ENCODE results near the gene DENND1A. TPM values are rescaled to one million over a fixed set of nuclear protein-coding genes. Genes with fewer than 3 reads are reported as not detected.
A peak's percentile ranks its signal among the peaks of the same experiment; 100 is the strongest.

Gene DENND1A
- total and polyA plus RNA-seq, 2 of the 13 experiments (the other 11 are each of a cell fraction or from before 2014, with no cell fraction given) = 14.8 to 30.1 TPM

DNA sequence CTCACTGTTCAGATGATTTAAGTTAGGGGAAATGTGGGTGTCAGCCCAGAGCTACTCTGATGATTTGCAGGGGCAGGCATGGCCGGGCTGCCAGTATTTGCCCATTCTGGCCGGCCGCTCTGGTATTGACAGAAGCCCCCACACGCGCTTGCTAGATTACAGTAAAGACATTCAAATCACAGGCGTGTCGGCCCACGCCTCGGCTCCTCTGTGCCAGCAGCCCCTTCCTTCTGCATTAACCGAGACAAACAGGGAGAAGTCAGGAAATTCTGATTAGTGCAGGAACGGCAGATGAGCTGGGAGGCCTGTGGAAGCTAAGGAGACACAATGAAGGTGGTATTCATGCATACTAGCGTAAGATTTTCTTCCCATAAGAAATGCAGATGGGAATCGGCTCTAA lies 460.6 kb downstream of the DENND1A start:
- FAIRE-seq = no peak
- intact Hi-C loops (cut with micrococcal nuclease; ENCODE audit: unreplicated experiment) = loop anchor here (5.0 kb wide), 1 partner anchor 67 kb away; no protein-coding TSS in a partner anchor
- H3K27ac ChIP-seq (ENCODE audit: extremely low read length, insufficient read depth, low read length) = peak overlapping the region; percentile 90
- ChIA-PET CTCF (ENCODE audit: low intra/inter-chr PET ratio, low total read pairs) (no interaction called here), POLR2A (interaction anchor here (1.2 to 2.3 kb wide), 5 partner anchors 11 to 34 kb away, joined by 4 to 10 read pairs (median 8); no protein-coding TSS in a partner anchor)
- H3K9me3 ChIP-seq (ENCODE audit: low read length) = no peaks in the 10 kb centered on the region
- no peaks in the 10 kb centered on the region; a peak in 2 of 5 replicates for H3K36me3 ChIP-seq (replicated peaks in 1 of 2; ENCODE audit: control insufficient read depth in 1 of 2, insufficient read depth in 2 of 2, low read length in 2 of 2)
- 97% methylated on average over 8 of the region's 13 CpGs for WGBS (ENCODE audit: low lambda C conversion rate)
- no peaks in the 10 kb centered on the region for H3K79me2 ChIP-seq (ENCODE audit: insufficient read depth, low read length)
- no peak for DNase-seq (ENCODE audit: low spot score)
- in situ Hi-C loops (cut with HindIII; ENCODE audit: extremely low pct_ligation_motif_present, low pct_unique_long_range_greater_than_20kb) = no loop called here
- H4K20me1 ChIP-seq (ENCODE audit: insufficient read depth, low read length) = no peaks in the 10 kb centered on the region
- peak overlapping the region; percentile 65; the same call in 1 of the 2 replicates for H3K9ac ChIP-seq (ENCODE audit: insufficient read depth, low read depth, low read length)
- BruUV-seq (replicated peaks) = no TSS peak
- ATAC-seq = no peak
- peaks cover 76% of the 10 kb centered on the region for H3K4me1 ChIP-seq (ENCODE audit: insufficient read depth, low read length)
- no peaks in the 10 kb centered on the region for H3K27me3 ChIP-seq (ENCODE audit: control insufficient read depth in 1 of 2, insufficient read depth in 2 of 2, low read length in 2 of 2)
- H3K4me3 ChIP-seq (replicated peaks in 1 of 3; ENCODE audit: insufficient read depth in 1 of 3, low read depth in 2 of 3, low read length in 3 of 3) = no peak overlapping the region
- TF ChIP-seq SOX13 (IDR thresholded peaks at IDR 0.05) = no peak
- TF ChIP-seq SOX13 (CRISPR knock-in tag; conservative IDR thresholded peaks at IDR 0.05 in 1 of 2, IDR thresholded peaks at IDR 0.05 in 1 of 2) = no peak
- no peak for TF ChIP-seq POLR2A (IDR thresholded peaks at IDR 0.05; ENCODE audit: insufficient read depth in 1 of 2, low read depth in 2 of 2, low read length in 2 of 2)
- TF ChIP-seq SMAD1 (CRISPR knock-in tag; IDR thresholded peaks at IDR 0.05; ENCODE audit: borderline replicate concordance, low read depth) = no peak
- TF ChIP-seq ZNF619 (CRISPR knock-in tag; IDR thresholded peaks at IDR 0.05) = no peak
- TF ChIP-seq SPEN (CRISPR knock-in tag; IDR thresholded peaks at IDR 0.05; ENCODE audit: low read depth) = no peak
- TF ChIP-seq, protein P1, sequence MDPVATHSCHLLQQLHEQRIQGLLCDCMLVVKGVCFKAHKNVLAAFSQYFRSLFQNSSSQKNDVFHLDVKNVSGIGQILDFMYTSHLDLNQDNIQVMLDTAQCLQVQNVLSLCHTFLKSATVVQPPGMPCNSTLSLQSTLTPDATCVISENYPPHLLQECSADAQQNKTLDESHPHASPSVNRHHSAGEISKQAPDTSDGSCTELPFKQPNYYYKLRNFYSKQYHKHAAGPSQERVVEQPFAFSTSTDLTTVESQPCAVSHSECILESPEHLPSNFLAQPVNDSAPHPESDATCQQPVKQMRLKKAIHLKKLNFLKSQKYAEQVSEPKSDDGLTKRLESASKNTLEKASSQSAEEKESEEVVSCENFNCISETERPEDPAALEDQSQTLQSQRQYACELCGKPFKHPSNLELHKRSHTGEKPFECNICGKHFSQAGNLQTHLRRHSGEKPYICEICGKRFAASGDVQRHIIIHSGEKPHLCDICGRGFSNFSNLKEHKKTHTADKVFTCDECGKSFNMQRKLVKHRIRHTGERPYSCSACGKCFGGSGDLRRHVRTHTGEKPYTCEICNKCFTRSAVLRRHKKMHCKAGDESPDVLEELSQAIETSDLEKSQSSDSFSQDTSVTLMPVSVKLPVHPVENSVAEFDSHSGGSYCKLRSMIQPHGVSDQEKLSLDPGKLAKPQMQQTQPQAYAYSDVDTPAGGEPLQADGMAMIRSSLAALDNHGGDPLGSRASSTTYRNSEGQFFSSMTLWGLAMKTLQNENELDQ (CRISPR knock-in tag; IDR thresholded peaks at IDR 0.05; ENCODE audit: borderline replicate concordance) = no peak
- no peak overlapping the region for H2AFZ ChIP-seq (ENCODE audit: low read length)
- no peak overlapping the region for H3K4me2 ChIP-seq (ENCODE audit: low read depth, low read length)
